GM19351 (cell line): ENCODE data around the gene FAM20C.
"Not testable (repeated sequence)": the region's sequence is repeated elsewhere in the genome, so short reads cannot be mapped to it uniquely, and the experiment has no call there.

Experiments
- ATAC-seq: cut with Tn5 transposase; IDR thresholded peaks from one replicate; pipeline ENCODE4 v1.9.1; 2021; ENCODE audit warnings: mild to moderate bottlenecking, moderate library complexity; ENCODE audit not compliant: unreplicated experiment

Gene FAM20C

GRCh38 chr7:171912-172515 is 20.4 kb upstream of the FAM20C start:
- no peak for ATAC-seq

- no peak for ATAC-seq
Measured at GRCh38 chr7:173209-173918, 19.0 kb upstream of the FAM20C start.

GRCh38 chr7:174716-175115 is 17.7 kb upstream of the FAM20C start:
- ATAC-seq, result no peak

- no peak for ATAC-seq
Measured at GRCh38 chr7:175955-176354, 16.4 kb upstream of the FAM20C start.

GRCh38 chr7:176381-176780 is 16.0 kb upstream of the FAM20C start:
- ATAC-seq, result no peak

GRCh38 chr7:176786-177459 is 15.4 kb upstream of the FAM20C start:
- no peak for ATAC-seq

- ATAC-seq, result no peak
Measured at GRCh38 chr7:178444-178843, 13.9 kb upstream of the FAM20C start.

- ATAC-seq, result no peak
Measured at GRCh38 chr7:179209-179681, 13.1 kb upstream of the FAM20C start.

GRCh38 chr7:179948-180694 is 12.2 kb upstream of the FAM20C start:
- no peak for ATAC-seq

- no peak for ATAC-seq
Measured at GRCh38 chr7:181738-182137, 10.6 kb upstream of the FAM20C start.

GRCh38 chr7:182502-182901 is 9.9 kb upstream of the FAM20C start:
- ATAC-seq, result not testable (repeated sequence)

- ATAC-seq, result no peak
Measured at GRCh38 chr7:183496-184292, 8.7 kb upstream of the FAM20C start.

GRCh38 chr7:184294-185264 is 7.8 kb upstream of the FAM20C start:
- no peak for ATAC-seq

- no peak for ATAC-seq
Measured at GRCh38 chr7:186516-187113, 5.8 kb upstream of the FAM20C start.

GRCh38 chr7:187227-187927 is 5.0 kb upstream of the FAM20C start:
- no peak for ATAC-seq

- ATAC-seq, result no peak
Measured at GRCh38 chr7:188174-188573, 4.2 kb upstream of the FAM20C start.

- ATAC-seq, result no peak
Measured at GRCh38 chr7:188727-189500, 3.5 kb upstream of the FAM20C start.

GRCh38 chr7:189719-190118 is 2.7 kb upstream of the FAM20C start:
- no peak for ATAC-seq
